DOHH2 (cell line): ENCODE results near the gene HES4.

Source experiments
- H3F3A ChIP-seq: fragments of 200-600 bp; sonication (generic), shearing (Covaris generic); 2 replicates; pipeline ENCODE4 v1.6.0; 2016; ENCODE audit warnings: antibody characterized with exemption, mild to moderate bottlenecking; ENCODE audit not compliant: control insufficient read depth, insufficient read depth
- H3K27ac ChIP-seq: fragments of 200-600 bp; sonication (generic); 2 replicates; pipeline ENCODE4 v1.5.1; 2014; ENCODE audit warnings: low read depth, mild to moderate bottlenecking, low read length, moderate library complexity
- H3K27me3 ChIP-seq: fragments of 200-600 bp; sonication (generic); 2 replicates; pipeline ENCODE4 v1.6.1; 2014; ENCODE audit warnings: mild to moderate bottlenecking, low read length, mixed read lengths; ENCODE audit not compliant: control insufficient read depth
- H3K36me3 ChIP-seq: fragments of 200-600 bp; sonication (generic); 2 replicates; pipeline ENCODE4 v1.6.1; 2014; ENCODE audit warnings: mild to moderate bottlenecking, low read length, moderate library complexity, mixed read lengths; ENCODE audit not compliant: control insufficient read depth
- H3K4me1 ChIP-seq: fragments of 200-600 bp; sonication (generic); 2 replicates; pipeline ENCODE4 v1.6.1; 2014; ENCODE audit warnings: mild to moderate bottlenecking, low read length, mixed read lengths; ENCODE audit not compliant: control insufficient read depth
- H3K4me2 ChIP-seq: fragments of 200-600 bp; sonication (generic); 2 replicates; pipeline ENCODE4 v1.6.0; 2014; ENCODE audit warnings: mild to moderate bottlenecking, low read length, moderate library complexity
- H3K4me3 ChIP-seq: fragments of 200-600 bp; sonication (generic); 2 replicates; pipeline ENCODE4 v1.5.1; 2014; ENCODE audit warnings: mild to moderate bottlenecking, low read length, mixed read lengths
- H3K79me2 ChIP-seq: fragments of 200-600 bp; sonication (generic); 2 replicates; pipeline ENCODE4 v1.6.1; 2014; ENCODE audit warnings: mild to moderate bottlenecking, low read length, mixed read lengths; ENCODE audit not compliant: control insufficient read depth
- H3K9me2 ChIP-seq: fragments of 200-600 bp; sonication (generic); replicated peaks from 2 replicates; pipeline ENCODE4 v1.6.1; 2014; ENCODE audit warnings: mild to moderate bottlenecking, low read length, mixed read lengths; ENCODE audit not compliant: control insufficient read depth
- H3K9me3 ChIP-seq: fragments of 200-600 bp; sonication (generic); 2 replicates; pipeline ENCODE4 v1.6.1; 2014; ENCODE audit warnings: antibody characterized with exemption, low read length, mixed read lengths; ENCODE audit not compliant: control insufficient read depth, insufficient read depth
- H4K20me1 ChIP-seq: fragments of 200-600 bp; sonication (generic); 2 replicates; pipeline ENCODE4 v1.6.0; 2014; ENCODE audit warnings: low read depth, mild to moderate bottlenecking, antibody characterized with exemption, low read length, moderate library complexity; ENCODE audit not compliant: control insufficient read depth, insufficient read depth
- EZH2phosphoT487 ChIP-seq: fragments of 200-600 bp; sonication (generic); IDR thresholded peaks from 2 replicates; pipeline ENCODE4 v1.6.1; 2017; ENCODE audit warnings: borderline replicate concordance, mild to moderate bottlenecking, antibody characterized with exemption, low read length, moderate library complexity, mixed read lengths
- TF ChIP-seq, protein P1 (sequence below): fragments of 200-600 bp; sonication (generic); IDR thresholded peaks from one replicate; pipeline ENCODE4 v1.5.1; 2014; ENCODE audit warnings: antibody characterized with exemption, mild to moderate bottlenecking, low read depth, low read length; ENCODE audit not compliant: poor library complexity, severe bottlenecking

Gene HES4

DNA sequence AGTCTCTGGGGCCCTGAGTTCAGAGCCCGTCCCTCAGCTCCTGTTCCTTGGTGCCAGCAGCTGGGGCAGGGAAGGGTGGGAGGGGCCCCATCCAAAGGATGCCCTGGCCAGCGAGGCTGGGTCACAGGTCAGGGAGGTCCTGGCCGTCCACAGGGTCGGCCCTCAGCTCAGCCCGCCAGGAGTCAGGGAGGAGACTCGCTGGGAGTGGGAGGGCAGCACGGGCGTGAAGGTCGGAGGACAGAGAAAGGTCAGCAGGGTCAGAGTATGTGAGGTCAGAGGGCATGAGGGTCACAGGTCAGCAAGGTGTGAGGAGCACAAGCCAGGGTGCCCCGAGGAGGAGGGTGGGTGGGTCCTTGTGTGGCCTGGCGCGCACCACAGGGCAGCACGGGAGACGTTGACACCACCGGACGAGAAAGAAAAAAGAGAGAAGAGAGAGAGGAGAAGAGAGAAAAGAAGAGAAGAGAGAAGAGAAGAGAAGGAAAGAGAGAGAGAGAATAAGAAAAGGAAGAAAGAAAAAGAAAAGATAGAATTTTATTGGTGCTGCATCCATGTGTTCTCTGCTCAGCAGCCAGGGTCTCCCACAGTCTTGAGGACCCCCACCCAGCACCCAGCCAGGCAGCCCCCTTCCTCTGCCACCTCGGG lies 25.1 kb downstream of the HES4 start:
- H3K27me3 ChIP-seq: no peaks in the 10 kb centered on the region
- TF ChIP-seq, protein P1, sequence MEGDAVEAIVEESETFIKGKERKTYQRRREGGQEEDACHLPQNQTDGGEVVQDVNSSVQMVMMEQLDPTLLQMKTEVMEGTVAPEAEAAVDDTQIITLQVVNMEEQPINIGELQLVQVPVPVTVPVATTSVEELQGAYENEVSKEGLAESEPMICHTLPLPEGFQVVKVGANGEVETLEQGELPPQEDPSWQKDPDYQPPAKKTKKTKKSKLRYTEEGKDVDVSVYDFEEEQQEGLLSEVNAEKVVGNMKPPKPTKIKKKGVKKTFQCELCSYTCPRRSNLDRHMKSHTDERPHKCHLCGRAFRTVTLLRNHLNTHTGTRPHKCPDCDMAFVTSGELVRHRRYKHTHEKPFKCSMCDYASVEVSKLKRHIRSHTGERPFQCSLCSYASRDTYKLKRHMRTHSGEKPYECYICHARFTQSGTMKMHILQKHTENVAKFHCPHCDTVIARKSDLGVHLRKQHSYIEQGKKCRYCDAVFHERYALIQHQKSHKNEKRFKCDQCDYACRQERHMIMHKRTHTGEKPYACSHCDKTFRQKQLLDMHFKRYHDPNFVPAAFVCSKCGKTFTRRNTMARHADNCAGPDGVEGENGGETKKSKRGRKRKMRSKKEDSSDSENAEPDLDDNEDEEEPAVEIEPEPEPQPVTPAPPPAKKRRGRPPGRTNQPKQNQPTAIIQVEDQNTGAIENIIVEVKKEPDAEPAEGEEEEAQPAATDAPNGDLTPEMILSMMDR: no peak
- TF ChIP-seq EZH2phosphoT487: no peak
- H3K79me2 ChIP-seq: no peaks in the 10 kb centered on the region
- H3K4me2 ChIP-seq: no peak overlapping the region
- no peaks in the 10 kb centered on the region for H3F3A ChIP-seq
- H4K20me1 ChIP-seq: no peaks in the 10 kb centered on the region
- peaks cover 3% of the 10 kb centered on the region; the same call in 1 of the 2 replicates for H3K4me1 ChIP-seq
- no peaks in the 10 kb centered on the region for H3K9me3 ChIP-seq
- no peaks in the 10 kb centered on the region for H3K9me2 ChIP-seq
- H3K4me3 ChIP-seq: no peak overlapping the region
- no peak overlapping the region for H3K27ac ChIP-seq
- no peaks in the 10 kb centered on the region for H3K36me3 ChIP-seq

GRCh38 chr1:974293-974640 lies 25.6 kb downstream of the HES4 start:
- no peak overlapping the region for H3K27ac ChIP-seq
- H3K27me3 ChIP-seq: no peaks in the 10 kb centered on the region
- no peaks in the 10 kb centered on the region for H4K20me1 ChIP-seq
- H3K9me3 ChIP-seq: no peaks in the 10 kb centered on the region; the same call in 1 of the 2 replicates
- H3K4me1 ChIP-seq: peaks cover 3% of the 10 kb centered on the region; the same call in 1 of the 2 replicates
- H3K79me2 ChIP-seq: no peaks in the 10 kb centered on the region
- H3K4me2 ChIP-seq: no peak overlapping the region
- no peak overlapping the region for H3K4me3 ChIP-seq
- H3K9me2 ChIP-seq: no peaks in the 10 kb centered on the region
- H3K36me3 ChIP-seq: no peaks in the 10 kb centered on the region
- no peak for TF ChIP-seq EZH2phosphoT487
- TF ChIP-seq, protein P1: no peak
- H3F3A ChIP-seq: no peaks in the 10 kb centered on the region; the same call in 1 of the 2 replicates

DNA sequence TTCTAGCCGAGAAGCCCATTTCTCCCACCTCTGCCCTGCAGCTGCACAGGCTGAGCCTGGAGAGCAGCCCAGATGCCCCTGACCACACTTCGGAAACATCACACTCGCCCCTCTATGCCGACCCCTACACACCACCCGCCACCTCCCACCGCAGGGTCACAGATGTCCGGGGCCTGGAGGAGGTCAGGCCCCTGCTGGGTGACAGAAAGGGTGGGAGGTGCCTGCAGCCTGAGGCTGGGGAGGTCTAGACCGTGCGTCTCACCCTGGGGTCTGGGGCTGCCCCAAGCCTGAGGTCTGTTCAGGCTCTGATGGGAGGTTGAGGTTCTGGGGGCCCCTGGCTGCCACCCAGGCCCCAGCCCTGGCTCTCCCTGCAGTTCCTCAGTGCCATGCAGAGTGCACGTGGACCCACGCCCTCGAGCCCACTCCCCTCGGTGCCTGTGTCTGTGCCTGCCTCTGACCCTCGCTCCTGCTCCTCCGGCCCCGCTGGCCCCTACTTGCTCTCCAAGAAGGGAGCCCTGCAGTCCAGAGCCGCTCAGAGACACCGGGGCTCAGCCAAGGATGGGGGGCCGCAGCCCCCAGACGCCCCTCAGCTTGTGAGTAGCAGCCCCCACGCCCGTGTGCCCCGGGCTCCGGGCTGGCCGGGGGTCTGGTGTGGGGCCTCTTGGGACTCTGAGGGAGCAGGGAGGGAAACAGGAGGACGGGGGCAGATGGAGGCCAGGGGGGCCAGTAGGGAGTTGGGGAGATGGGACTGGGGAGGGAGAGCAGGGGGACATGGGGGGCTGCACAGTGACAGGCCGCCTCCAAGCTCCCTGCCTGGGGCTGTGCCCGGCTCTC lies 26.2 kb downstream of the HES4 start:
- H3K4me3 ChIP-seq: no peak overlapping the region
- no peak overlapping the region for H3K4me2 ChIP-seq
- H3K9me3 ChIP-seq: no peaks in the 10 kb centered on the region; the same call in 1 of the 2 replicates
- peaks cover 3% of the 10 kb centered on the region; the same call in 1 of the 2 replicates for H3K4me1 ChIP-seq
- H3K9me2 ChIP-seq: no peaks in the 10 kb centered on the region
- H4K20me1 ChIP-seq: no peaks in the 10 kb centered on the region
- H3K79me2 ChIP-seq: no peaks in the 10 kb centered on the region
- no peak overlapping the region for H3K27ac ChIP-seq
- H3K27me3 ChIP-seq: no peaks in the 10 kb centered on the region
- H3F3A ChIP-seq: no peaks in the 10 kb centered on the region; the same call in 1 of the 2 replicates
- H3K36me3 ChIP-seq: no peaks in the 10 kb centered on the region
- TF ChIP-seq EZH2phosphoT487: no peak
- TF ChIP-seq, protein P1: no peak
